H9 (cell line): ENCODE results near the gene ZSWIM6. TPM values are rescaled to one million over a fixed set of nuclear protein-coding genes. Genes with fewer than 3 reads are reported as not detected.

Experiments used
- DNase-seq: peaks from one replicate; pipeline ENCODE4 v3.0.0-alpha.2; 2017
- H2AFZ ChIP-seq: one replicate; pipeline ENCODE4 v1.6.1; 2013; ENCODE audit warnings: mild to moderate bottlenecking, low read length, control low read depth, moderate library complexity
- H2AK5ac ChIP-seq: 2 replicates; pipeline ENCODE4 v1.6.1; 2013; ENCODE audit warnings: low read length, control low read depth, mixed read lengths; ENCODE audit not compliant: insufficient read length
- H2BK120ac ChIP-seq: one replicate; pipeline ENCODE4 v1.6.1; 2013; ENCODE audit warnings: low read depth, mild to moderate bottlenecking, low read length, control low read depth, inconsistent platforms; ENCODE audit not compliant: poor library complexity, severe bottlenecking
- H2BK12ac ChIP-seq: 2 replicates; pipeline ENCODE4 v1.6.1; 2013; ENCODE audit warnings: low read length, control low read depth, mixed read lengths, low read depth; ENCODE audit not compliant: insufficient read length
- H2BK15ac ChIP-seq: 2 replicates; pipeline ENCODE4 v1.6.1; 2013; ENCODE audit warnings: low read depth, low read length, control low read depth
- H2BK20ac ChIP-seq: one replicate; pipeline ENCODE4 v1.6.1; 2013; ENCODE audit warnings: low read depth, mild to moderate bottlenecking, low read length, control low read depth, inconsistent platforms; ENCODE audit not compliant: poor library complexity, severe bottlenecking
- H2BK5ac ChIP-seq: 2 replicates; pipeline ENCODE4 v1.6.1; 2013; ENCODE audit warnings: low read length, control low read depth, mixed read lengths; ENCODE audit not compliant: insufficient read length
- H3K14ac ChIP-seq: 2 replicates; pipeline ENCODE4 v1.6.1; 2013; ENCODE audit warnings: low read length, control low read depth; ENCODE audit not compliant: insufficient read depth
- H3K18ac ChIP-seq: 2 replicates; pipeline ENCODE4 v1.6.1; 2013; ENCODE audit warnings: low read depth, mild to moderate bottlenecking, mixed read lengths, low read length, control low read depth; ENCODE audit not compliant: insufficient read length
- H3K23ac ChIP-seq: 2 replicates; pipeline ENCODE4 v1.6.1; 2013; ENCODE audit warnings: low read length, control low read depth, mixed read lengths, low read depth; ENCODE audit not compliant: insufficient read length
- H3K23me2 ChIP-seq: 2 replicates; pipeline ENCODE4 v1.6.1; 2013; ENCODE audit warnings: low read depth, mild to moderate bottlenecking, mixed read lengths, low read length, control low read depth; ENCODE audit not compliant: insufficient read length, poor library complexity, severe bottlenecking
- H3K27ac ChIP-seq: 2 replicates; pipeline ENCODE4 v1.5.1; 2013; ENCODE audit warnings: low read length, control low read depth, mixed read lengths, low read depth; ENCODE audit not compliant: insufficient read length
- H3K27me3 ChIP-seq: 2 replicates; pipeline ENCODE4 v1.6.1; 2013; ENCODE audit warnings: low read length, control low read depth, inconsistent platforms; ENCODE audit not compliant: insufficient read depth
- H3K4ac ChIP-seq: 2 replicates; pipeline ENCODE4 v1.6.1; 2013; ENCODE audit warnings: low read depth, mild to moderate bottlenecking, control low read depth, inconsistent platforms, low read length, moderate library complexity
- H3K4me1 ChIP-seq: 2 replicates; pipeline ENCODE4 v1.6.1; 2013; ENCODE audit warnings: low read length, control low read depth, inconsistent platforms; ENCODE audit not compliant: insufficient read depth
- H3K4me2 ChIP-seq: 2 replicates; pipeline ENCODE4 v1.6.1; 2013; ENCODE audit warnings: low read length, control low read depth, mixed read lengths; ENCODE audit not compliant: insufficient read length, insufficient read depth
- H3K56ac ChIP-seq: 2 replicates; pipeline ENCODE4 v1.6.1; 2013; ENCODE audit warnings: low read depth, mild to moderate bottlenecking, mixed read lengths, low read length, control low read depth; ENCODE audit not compliant: insufficient read length
- H3K79me1 ChIP-seq: 2 replicates; pipeline ENCODE4 v1.6.1; 2013; ENCODE audit warnings: low read depth, mild to moderate bottlenecking, moderate library complexity, low read length, control low read depth, inconsistent platforms; ENCODE audit not compliant: insufficient read depth, poor library complexity, severe bottlenecking
- H3K79me2 ChIP-seq: 2 replicates; pipeline ENCODE4 v1.6.1; 2013; ENCODE audit warnings: low read length, control low read depth, inconsistent platforms; ENCODE audit not compliant: insufficient read depth
- H3K9ac ChIP-seq: 2 replicates; pipeline ENCODE4 v1.6.1; 2013; ENCODE audit warnings: low read length, control low read depth, mixed read lengths; ENCODE audit not compliant: insufficient read length; ENCODE audit errors: extremely low read depth
- H3K9me3 ChIP-seq: one replicate; pipeline ENCODE4 v1.6.1; 2013; ENCODE audit warnings: low read depth, low read length, inconsistent platforms; ENCODE audit not compliant: control insufficient read depth
- H3T11ph ChIP-seq: one replicate; pipeline ENCODE4 v1.6.1; 2013; ENCODE audit warnings: mild to moderate bottlenecking, low read length, control low read depth, inconsistent platforms
- H4K20me1 ChIP-seq: one replicate; pipeline ENCODE4 v1.6.1; 2013; ENCODE audit not compliant: control insufficient read depth, insufficient read length, insufficient read depth
- H4K5ac ChIP-seq: 2 replicates; pipeline ENCODE4 v1.6.1; 2013; ENCODE audit warnings: low read depth, mild to moderate bottlenecking, mixed read lengths, low read length, control low read depth; ENCODE audit not compliant: insufficient read length
- H4K8ac ChIP-seq: replicated peaks from 2 replicates; pipeline ENCODE4 v1.6.1; 2013; ENCODE audit warnings: low read length, control low read depth, mixed read lengths, low read depth; ENCODE audit not compliant: insufficient read length
- H4K91ac ChIP-seq: 2 replicates; pipeline ENCODE4 v1.6.1; 2013; ENCODE audit warnings: low read depth, mild to moderate bottlenecking, moderate library complexity, mixed read lengths, low read length, control low read depth; ENCODE audit not compliant: insufficient read length
- H3K27ac Mint-ChIP-seq, 3 experiments: 2 replicates in 2 of 3; 3 replicates in 1 of 3; pipeline ENCODE4 v1.8.0; 2020 to 2021; ENCODE audit warnings: mixed read lengths in 3 of 3, mild to moderate bottlenecking in 1 of 3, moderate library complexity in 1 of 3
- H3K27me3 Mint-ChIP-seq: 2 replicates; pipeline ENCODE4 v1.8.0; 2021; ENCODE audit warnings: low read depth, mild to moderate bottlenecking, moderate library complexity, mixed read lengths
- H3K36me3 Mint-ChIP-seq, 3 experiments: 2 replicates in 2 of 3; 3 replicates in 1 of 3; pipeline ENCODE4 v1.8.0; 2020 to 2021; ENCODE audit warnings: low read depth in 3 of 3, mixed read lengths in 3 of 3; ENCODE audit not compliant: insufficient read depth in 1 of 3
- H3K4me1 Mint-ChIP-seq, 2 experiments: 2 replicates each; pipeline ENCODE4 v1.8.0; 2020; ENCODE audit warnings: mixed read lengths in 2 of 2
- H3K4me3 Mint-ChIP-seq, 2 experiments: 2 replicates in 1 of 2; 3 replicates in 1 of 2; pipeline ENCODE4 v1.8.0; 2020 to 2021; ENCODE audit warnings: mild to moderate bottlenecking in 2 of 2, mixed read lengths in 2 of 2, moderate library complexity in 1 of 2
- H3K9me3 Mint-ChIP-seq, 2 experiments: 2 replicates in 1 of 2; 3 replicates in 1 of 2; pipeline ENCODE4 v1.8.0; 2020; ENCODE audit warnings: mild to moderate bottlenecking in 2 of 2, mixed read lengths in 2 of 2, moderate library complexity in 1 of 2
- CTCF ChIP-seq: fragments of 200-600 bp; sonication (generic); conservative IDR thresholded peaks from 3 replicates; pipeline ENCODE4 v1.8.0; 2021; ENCODE audit warnings: antibody characterized with exemption, mild to moderate bottlenecking
- WGBS: extraction: QIAGEN DNeasy Blood & Tissue Kit; methylation state at CpG from one replicate; pipeline ENCODE4 v1.1.7; 2013; ENCODE audit warnings: missing lambda C conversion rate, low lambda C conversion rate, mixed read lengths; ENCODE audit not compliant: insufficient read length; ENCODE audit errors: extremely low coverage; 5-methylcytosine and 5-hydroxymethylcytosine counted together
- total RNA-seq: library from RNA; stranded (reverse); gene quantifications from 2 replicates; pipeline ENCODE4 v1.2.1, GENCODE V29; 2021

The ZSWIM6 gene
- total RNA-seq, 1 experiment from 2014 or later = 11.5 TPM

GRCh38 chr5:61536922-61537321, 204.9 kb downstream of the ZSWIM6 start:
- no peak overlapping the region for H3K27ac Mint-ChIP-seq
- Histone ChIP-seq H3K4me1 (no peaks in the 10 kb centered on the region), H4K8ac (no peak overlapping the region), H3K79me2 (no peaks in the 10 kb centered on the region), H3K4me2 (no peak overlapping the region), H3K23ac (no peak overlapping the region), H2AFZ (no peak overlapping the region), H2BK20ac (no peak overlapping the region), H3K9me3 (no peaks in the 10 kb centered on the region), H3K9ac (no peak overlapping the region), H4K5ac (no peak overlapping the region), H3K27ac (no peak overlapping the region), H3K56ac (no peak overlapping the region), H4K91ac (no peak overlapping the region), H3K79me1 (no peaks in the 10 kb centered on the region), H2BK12ac (no peak overlapping the region), H3K14ac (no peak overlapping the region), H3K23me2 (no peaks in the 10 kb centered on the region), H2BK120ac (no peak overlapping the region), H3K27me3 (no peaks in the 10 kb centered on the region), H3K4ac (no peak overlapping the region), H3T11ph (no peak overlapping the region), H2BK15ac (no peak overlapping the region), H4K20me1 (no peaks in the 10 kb centered on the region), H3K18ac (no peak overlapping the region), H2BK5ac (no peak overlapping the region), H2AK5ac (no peak overlapping the region)
- no peaks in the 10 kb centered on the region for H3K4me1 Mint-ChIP-seq
- H3K9me3 Mint-ChIP-seq = peaks cover 2 to 3% of the 10 kb centered on the region in 2 experiments; a peak in 2 of 5 replicates
- DNase-seq = no peak
- H3K4me3 Mint-ChIP-seq = no peak overlapping the region
- H3K27me3 Mint-ChIP-seq = no peaks in the 10 kb centered on the region
- no peak for TF ChIP-seq CTCF
- no CpG with 5 or more reads among the region's 1 CpG for WGBS
- peaks cover 27 to 30% (median 27%) of the 10 kb centered on the region in 3 experiments for H3K36me3 Mint-ChIP-seq
